HFF-Myc (cell line): ENCODE data around the gene MMS19.

Source experiments
- DNase-seq: peaks from one replicate; pipeline ENCODE4 v3.0.0-alpha.2; 2011; ENCODE audit warnings: low read depth; ENCODE audit errors: extremely low read depth
- H3K4me3 ChIP-seq: replicated peaks from 2 replicates; pipeline ENCODE4 v1.5.1; 2011; ENCODE audit warnings: low read depth, mild to moderate bottlenecking, control low read depth, low read length
- TF ChIP-seq, protein P1 (sequence below): IDR thresholded peaks from 2 replicates; pipeline ENCODE4 v1.5.1; 2012; ENCODE audit warnings: mild to moderate bottlenecking, low read depth, low read length, control low read depth; ENCODE audit errors: missing control alignments

MMS19 gene

GRCh38 chr10:97522937-97523336 lies 24.7 kb upstream of the MMS19 start:
- no peak for DNase-seq
- no peak overlapping the region for H3K4me3 ChIP-seq
- TF ChIP-seq, protein P1, sequence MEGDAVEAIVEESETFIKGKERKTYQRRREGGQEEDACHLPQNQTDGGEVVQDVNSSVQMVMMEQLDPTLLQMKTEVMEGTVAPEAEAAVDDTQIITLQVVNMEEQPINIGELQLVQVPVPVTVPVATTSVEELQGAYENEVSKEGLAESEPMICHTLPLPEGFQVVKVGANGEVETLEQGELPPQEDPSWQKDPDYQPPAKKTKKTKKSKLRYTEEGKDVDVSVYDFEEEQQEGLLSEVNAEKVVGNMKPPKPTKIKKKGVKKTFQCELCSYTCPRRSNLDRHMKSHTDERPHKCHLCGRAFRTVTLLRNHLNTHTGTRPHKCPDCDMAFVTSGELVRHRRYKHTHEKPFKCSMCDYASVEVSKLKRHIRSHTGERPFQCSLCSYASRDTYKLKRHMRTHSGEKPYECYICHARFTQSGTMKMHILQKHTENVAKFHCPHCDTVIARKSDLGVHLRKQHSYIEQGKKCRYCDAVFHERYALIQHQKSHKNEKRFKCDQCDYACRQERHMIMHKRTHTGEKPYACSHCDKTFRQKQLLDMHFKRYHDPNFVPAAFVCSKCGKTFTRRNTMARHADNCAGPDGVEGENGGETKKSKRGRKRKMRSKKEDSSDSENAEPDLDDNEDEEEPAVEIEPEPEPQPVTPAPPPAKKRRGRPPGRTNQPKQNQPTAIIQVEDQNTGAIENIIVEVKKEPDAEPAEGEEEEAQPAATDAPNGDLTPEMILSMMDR: no peak

- TF ChIP-seq, protein P1: no peak
- DNase-seq: no peak
- no peak overlapping the region for H3K4me3 ChIP-seq
Measured at GRCh38 chr10:97522071-97522470, 23.8 kb upstream of the MMS19 start.

GRCh38 chr10:97520978-97521761 lies 22.9 kb upstream of the MMS19 start:
- no peak for DNase-seq
- TF ChIP-seq, protein P1: no peak
- no peak overlapping the region for H3K4me3 ChIP-seq

DNA sequence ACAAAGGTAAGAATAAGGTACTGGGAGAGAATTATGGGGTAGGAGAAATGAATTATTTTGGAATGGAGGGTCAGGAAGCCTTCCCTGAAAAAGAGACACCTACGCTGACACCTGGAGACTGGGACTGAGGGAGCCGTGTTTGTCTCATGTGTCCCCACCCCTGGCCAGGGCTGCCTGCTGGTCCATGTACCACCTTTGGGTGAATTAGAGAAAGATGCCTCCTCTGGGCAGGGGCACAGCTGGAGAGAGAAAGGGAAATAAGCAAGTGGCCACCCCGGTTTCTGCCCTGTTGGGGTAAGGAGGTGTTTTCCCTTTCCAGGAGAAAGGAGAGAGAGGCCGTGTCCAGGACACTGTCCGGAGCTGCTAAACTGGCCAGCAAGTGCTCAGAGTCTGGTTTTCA lies 22.3 kb upstream of the MMS19 start:
- no peak overlapping the region for H3K4me3 ChIP-seq
- TF ChIP-seq, protein P1: no peak
- DNase-seq: no peak

- DNase-seq: no peak
- H3K4me3 ChIP-seq: no peak overlapping the region
- TF ChIP-seq, protein P1: no peak
Measured at GRCh38 chr10:97519342-97519741, 21.1 kb upstream of the MMS19 start.

- DNase-seq: no peak
- TF ChIP-seq, protein P1: no peak
Measured at GRCh38 chr10:97518301-97519043, 20.2 kb upstream of the MMS19 start.

More at GRCh38 chr10:97518301-97519043, 20.2 kb upstream of the MMS19 start:
- H3K4me3 ChIP-seq: no peak overlapping the region
